GM08714 (cell line): ENCODE measurements around the gene ADRA2C.

Experiments
- H3K4me3 ChIP-seq: fragments of 200-500 bp; sonication (Bioruptor generic); 2 replicates; pipeline ENCODE4 v1.5.1; 2014; ENCODE audit warnings: mild to moderate bottlenecking, low read length, inconsistent platforms
- ZNF274 ChIP-seq: IDR thresholded peaks from 2 replicates; pipeline ENCODE4 v1.6.1; 2012; ENCODE audit warnings: mild to moderate bottlenecking, low read depth, low read length

The ADRA2C gene

DNA sequence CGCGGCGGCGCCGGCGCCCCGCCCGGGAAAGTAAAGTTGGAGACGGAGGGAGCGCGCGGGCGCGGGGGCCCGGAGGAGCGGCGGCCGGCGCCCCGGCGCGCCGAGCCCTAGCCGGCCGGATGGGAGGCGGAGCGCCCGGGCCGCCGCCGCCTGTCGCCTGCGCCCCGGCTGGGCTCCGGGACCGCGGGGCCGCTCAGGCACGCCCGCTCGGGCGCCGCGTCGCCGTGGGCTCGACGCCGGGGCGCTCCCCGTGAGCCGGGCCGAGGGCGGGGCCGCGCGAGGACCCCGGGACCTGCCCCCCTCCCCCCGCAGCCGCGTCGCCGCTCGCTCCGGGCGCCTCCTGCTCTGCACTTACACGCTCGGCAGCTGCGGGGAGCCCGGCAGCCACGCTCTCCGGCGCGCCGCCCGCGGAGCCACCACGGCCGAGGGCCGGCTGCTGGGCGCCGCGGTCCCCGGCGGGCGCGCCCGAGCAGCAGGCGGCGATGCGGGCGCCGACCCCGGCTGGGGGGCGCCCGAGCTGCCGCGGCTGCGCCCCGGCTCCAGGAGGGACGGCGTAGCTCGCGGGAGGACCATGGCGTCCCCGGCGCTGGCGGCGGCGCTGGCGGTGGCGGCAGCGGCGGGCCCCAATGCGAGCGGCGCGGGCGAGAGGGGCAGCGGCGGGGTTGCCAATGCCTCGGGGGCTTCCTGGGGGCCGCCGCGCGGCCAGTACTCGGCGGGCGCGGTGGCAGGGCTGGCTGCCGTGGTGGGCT is at the start of gene ADRA2C:
Gene ADRA2C (plus strand): TSS at position 350 of the 749 bp plus-strand sequence. CDS start 222 bp downstream, at position 572.
- TF ChIP-seq ZNF274: no peak

DNA sequence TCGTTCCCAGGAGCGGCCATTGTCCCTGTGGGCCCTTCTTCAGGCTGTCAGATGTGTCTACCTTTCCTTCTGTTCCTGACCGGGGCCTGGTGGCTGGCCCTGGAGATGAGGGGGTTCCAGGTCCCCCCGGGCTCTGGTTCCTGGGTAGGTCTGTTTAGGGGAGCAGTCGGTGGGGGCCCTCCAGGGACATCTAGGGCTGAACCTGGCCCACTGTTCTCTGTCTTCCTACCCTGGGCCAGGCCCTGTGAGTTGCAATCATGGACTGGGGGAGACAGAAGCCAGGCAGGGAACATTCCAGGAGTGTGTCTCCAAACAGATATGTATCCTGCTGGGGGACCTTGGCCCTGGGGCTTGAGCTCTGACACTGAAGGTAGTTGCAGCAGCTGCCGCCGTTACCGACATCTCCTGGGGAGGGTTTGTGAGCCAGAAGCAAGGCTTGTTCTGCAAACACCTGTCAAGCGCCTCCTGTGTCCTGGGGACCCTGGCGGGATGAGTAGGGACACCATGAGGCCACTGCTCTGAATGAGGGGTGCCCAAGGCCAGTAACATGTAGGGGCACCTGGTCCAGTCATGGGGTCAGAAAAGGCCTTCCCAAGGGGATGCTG is 49.5 kb upstream of the ADRA2C start:
- no peak for TF ChIP-seq ZNF274
- H3K4me3 ChIP-seq: no peak overlapping the region

More for the DNA sequence above, at the start of gene ADRA2C:
- no peak within 1 kb of the TSS for H3K4me3 ChIP-seq

DNA sequence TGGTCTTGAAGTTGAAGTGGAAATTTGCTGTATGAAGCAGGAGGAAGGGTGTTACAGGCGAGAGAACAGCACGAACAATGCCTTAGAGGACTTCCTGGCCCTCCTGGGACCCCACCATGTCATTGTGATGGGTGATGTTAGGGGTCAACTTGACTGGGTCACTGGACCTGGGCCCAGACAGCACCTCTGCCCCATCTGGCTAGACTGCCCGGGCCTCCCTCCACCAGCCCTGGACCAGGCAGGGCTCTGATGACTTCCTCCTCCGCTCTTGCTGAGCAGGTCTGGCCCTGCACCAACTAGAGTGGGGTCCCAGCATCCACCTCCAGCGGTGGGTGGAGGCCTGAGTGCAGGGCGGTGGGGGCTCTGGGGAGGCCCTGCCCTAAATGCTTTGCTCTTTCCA is 48.9 kb upstream of the ADRA2C start:
- H3K4me3 ChIP-seq: no peak overlapping the region
- no peak for TF ChIP-seq ZNF274

DNA sequence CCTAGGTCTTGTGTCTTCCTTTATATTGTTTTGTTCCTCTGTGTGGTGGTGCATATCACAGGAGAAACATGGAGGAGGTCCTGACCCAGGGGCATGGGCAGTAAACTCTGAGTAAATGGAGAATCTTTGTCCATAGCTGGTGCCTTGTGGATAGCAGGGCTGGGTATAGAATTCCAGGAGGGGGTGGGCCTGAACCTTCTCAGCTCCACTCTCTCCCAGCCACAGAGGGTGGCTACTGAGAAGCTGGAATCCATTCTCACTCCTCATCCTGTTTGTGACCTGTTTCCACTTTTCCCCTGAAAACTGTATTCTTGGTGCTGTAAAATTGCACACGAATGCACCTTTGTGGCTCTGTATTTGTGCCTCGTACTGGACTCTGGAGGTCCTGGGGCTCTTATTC is 47.7 kb upstream of the ADRA2C start:
- no peak for TF ChIP-seq ZNF274
- no peak overlapping the region for H3K4me3 ChIP-seq

DNA sequence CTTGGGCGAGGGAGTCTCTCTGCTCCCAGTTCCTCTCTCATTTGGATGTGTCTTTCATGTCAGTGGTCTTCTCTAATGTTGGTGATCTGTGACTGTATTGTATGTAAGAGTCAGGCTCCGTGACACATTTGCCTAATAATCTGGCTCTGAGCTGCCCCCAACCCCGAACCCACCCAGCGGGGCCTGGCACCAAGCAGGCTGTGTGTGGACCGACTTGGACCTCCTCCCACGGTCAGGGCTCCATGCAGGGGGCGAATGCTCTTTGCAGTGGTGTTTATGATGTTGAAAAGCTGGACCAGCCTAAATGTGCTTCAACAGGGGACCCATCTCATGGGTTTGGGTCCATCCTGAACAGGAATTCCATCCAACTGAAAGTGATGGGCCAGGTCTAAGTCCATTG is 47.0 kb upstream of the ADRA2C start:
- TF ChIP-seq ZNF274: no peak
- no peak overlapping the region for H3K4me3 ChIP-seq

DNA sequence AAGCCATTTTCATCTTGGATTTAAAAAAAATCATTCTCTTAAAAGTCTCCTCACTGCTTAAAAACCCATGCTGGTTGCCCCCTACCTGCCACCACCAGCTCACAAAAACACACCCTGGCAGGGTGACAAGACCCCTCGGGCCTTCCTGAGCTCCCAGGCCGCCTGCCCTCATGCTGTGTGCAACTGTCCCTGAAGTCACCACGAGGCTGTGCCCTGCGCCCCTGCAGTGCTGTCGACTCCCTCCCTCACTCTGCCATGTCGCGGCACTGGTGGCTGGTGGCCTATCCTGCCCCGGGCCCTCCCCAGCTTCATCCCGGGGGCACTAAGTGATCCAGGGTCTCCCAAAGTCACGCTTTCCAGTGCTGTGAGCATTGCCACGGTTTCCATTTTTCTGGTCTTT is 46.3 kb upstream of the ADRA2C start:
- no peak overlapping the region for H3K4me3 ChIP-seq
- no peak for TF ChIP-seq ZNF274

DNA sequence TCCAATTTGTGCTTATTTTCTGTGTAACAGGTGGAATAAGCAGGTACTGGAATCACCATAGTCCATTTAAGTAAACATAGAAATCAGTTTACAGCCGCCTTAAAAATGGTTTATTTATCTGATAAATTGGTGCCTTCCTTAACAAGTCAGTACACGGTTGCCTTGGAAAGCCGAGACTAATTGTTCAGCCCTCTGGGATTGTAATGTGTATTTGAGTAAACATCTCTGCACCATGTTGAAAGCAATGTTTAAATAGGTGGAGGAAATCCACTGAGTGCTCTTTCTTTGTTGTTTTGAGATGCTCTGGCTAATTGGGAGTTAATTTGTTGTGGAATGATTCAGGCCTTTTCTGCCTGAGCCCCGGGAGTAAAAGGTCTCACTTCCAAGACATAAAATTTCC is 45.7 kb upstream of the ADRA2C start:
- H3K4me3 ChIP-seq: no peak overlapping the region
- TF ChIP-seq ZNF274: no peak

DNA sequence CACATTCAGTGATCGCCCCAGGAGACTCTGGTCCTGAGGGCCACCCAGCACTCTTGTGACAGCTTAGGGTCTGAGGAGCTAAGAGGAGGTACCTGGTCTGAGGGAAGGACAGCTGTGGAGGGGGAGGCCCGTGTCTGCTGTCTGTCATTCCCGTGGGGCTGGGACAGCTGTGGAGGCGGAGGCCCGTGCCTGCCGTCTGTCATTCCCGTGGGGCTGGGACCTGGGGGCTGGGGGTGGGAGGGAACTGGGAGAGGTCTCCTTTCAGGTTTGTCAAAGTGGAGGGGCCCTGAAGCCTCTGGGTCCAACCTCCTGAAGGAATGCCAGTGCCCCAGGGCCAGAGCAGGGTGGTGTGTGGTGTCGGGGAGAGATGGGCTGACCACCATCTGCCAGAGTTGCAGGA is 45.0 kb upstream of the ADRA2C start:
- no peak for TF ChIP-seq ZNF274
- H3K4me3 ChIP-seq: no peak overlapping the region

DNA sequence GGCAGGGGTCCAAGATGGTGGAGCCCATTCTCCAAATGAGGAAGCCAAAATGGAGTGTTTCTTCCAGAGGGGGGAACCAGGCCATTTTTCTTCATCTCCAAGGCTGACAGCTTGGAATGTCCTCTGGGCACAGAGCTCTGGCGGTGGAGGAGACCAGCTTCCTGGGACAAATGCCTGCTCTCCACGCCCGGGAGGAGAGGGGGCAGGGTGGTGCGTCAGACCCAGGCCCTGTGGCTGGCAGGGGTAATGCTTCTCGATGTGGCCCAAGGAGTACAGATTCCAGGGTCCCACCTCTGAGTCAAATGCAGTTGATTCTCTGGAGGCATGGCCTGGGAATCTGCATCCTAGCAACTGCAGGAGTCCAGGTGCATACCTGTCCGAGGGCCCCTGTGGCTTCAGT is 44.6 kb upstream of the ADRA2C start:
- no peak overlapping the region for H3K4me3 ChIP-seq
- TF ChIP-seq ZNF274: no peak

DNA sequence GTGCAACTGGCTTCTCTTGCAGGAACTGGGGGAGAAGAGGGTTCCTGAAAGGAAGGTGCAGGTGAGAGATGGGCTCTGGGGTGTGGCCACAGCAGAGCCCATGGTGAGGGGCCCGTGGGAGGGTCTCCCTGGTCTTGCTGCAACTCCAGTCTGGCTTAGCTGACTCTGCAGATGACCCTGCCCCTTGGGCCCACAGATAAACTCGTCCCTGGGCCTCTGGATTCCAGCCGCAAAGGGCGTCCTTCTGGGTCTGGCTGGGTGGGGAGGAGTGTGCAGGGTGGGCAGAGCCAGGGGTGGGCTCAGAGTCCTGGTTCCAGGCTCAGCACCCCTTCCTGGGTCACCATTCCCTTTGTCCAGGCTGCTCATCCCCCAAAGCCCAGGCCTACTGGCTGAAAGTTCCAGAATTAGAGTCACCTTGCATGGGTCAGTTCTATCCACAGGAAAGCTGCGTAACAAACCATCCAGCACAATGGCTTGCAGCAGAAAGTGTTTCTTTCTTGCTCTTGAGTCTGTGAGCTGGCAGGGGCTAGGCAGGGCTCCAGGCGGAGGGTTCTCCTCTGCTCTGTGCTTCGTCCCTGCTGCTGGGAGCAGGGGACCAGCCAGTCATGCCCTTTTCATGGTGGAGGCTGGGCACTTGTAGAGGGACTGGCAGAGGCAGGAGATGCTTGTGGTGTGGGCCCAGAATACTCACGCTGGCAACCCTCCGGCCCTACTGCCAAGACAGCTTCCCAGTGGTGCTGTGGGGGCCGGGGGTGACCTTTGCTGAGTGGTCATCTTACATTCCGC is 43.5 kb upstream of the ADRA2C start:
- no peak overlapping the region for H3K4me3 ChIP-seq
- no peak for TF ChIP-seq ZNF274

DNA sequence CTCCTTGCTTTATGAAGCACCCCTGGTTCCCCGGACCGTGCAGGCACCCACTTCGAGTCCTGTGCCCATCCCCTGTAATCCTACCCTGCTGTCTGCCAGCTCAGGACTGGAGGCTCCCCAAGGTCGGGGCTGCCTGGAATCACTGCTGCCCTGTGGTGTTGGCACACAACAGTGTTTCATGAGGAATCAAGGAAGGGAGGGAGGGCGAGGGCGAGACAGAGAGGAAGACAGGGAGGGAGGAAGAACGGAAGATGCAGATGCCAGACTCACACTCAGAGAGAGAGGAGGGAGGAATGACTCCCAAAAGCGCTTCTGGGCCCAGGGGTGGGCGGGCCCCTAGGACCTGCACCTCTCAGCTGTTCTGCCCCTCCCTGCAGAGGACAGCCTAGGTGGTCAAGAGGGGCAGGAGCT is 42.9 kb upstream of the ADRA2C start:
- no peak for TF ChIP-seq ZNF274
- H3K4me3 ChIP-seq: no peak overlapping the region

DNA sequence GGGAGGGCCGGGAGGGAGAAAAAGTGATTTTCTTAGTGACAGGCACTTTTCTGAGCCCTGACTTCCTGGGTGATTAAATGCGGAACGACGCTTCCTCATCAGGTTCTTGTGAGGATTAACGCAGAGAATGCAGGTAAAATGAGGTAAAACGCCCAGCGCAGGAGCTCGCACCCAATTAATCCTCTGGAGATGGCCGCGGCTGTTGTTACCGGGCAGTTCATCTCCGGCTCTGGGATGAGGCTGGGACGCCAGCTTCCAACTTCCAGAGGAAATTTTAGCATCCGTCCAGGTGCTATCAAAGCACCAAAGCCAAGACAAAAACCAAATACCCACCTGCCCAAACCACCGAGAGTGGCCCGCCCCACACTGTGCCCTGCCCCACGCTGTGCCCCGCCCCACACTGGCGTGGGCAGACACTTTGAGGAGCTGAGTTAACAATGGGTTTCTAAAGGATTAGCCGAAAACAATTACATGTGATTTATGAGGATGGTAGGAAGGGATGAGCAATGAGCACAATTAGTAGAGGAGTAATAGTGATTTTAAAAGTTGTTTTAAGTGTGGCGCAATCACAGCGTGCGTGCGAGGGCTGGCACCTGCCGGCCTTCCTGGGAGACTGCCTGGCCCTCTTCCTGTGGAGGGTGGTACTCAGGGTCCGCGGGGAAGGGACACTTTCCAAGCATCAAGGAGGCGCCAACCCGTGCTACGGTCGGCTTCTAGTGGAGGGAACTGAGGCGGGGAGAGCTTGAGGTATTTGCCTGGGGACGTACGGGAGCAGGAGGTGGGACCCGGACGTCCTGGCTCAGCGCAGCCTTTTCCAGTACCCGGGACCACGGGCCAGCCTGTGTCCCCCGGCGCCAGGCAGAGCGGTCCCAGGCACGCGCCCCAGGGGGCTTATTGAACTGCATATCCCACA is 41.6 kb upstream of the ADRA2C start:
- no peak overlapping the region for H3K4me3 ChIP-seq
- TF ChIP-seq ZNF274: no peak

DNA sequence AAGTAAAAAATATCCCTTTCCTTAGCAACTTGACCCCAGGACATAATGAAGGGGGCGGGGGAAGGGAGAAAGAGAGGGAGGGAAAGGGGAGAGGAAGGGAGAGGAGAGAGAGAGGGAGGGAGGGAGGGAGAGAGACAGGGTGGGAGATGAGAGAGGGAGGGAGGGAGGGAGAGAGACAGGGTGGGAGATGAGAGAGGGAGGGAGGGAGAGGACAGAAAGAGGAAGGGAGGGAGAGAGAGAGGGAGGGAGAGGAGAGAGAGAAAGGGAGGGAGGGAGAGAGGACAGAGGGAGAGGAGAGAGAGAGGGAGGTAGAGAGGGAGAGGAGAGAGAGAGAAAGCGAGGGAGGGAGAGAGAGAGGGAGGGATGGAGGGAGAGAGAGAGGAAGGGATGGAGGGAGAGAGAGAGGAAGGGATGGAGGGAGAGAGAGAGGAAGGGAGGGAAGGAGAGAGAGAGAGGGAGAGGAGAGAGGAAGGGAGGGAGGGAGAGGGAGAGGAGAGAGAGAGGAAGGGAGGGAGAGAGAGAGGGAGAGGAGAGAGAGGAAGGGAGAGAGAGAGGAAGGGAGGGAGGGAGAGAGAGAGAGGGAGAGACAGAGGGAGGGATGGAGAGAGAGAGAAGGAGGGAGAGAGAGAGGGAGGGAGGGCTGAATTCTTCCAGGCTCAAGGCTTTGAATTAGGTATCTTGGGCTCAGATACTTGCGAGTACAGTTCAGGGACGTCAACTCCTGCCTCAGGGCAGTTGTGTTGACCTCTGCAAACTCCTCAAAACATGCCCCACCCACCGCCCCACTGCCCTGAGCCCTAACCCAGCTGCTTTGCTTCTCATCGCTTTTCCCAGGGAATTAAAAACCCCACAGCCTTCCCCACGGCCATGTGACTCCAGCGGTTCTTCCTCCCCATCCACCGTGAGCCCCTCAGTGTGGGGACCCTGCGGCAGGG is 40.0 kb upstream of the ADRA2C start:
- no peak overlapping the region for H3K4me3 ChIP-seq
- TF ChIP-seq ZNF274: no peak
